GM12891 (cell line): ENCODE measurements around the gene MT1B.

Experiments
- PAX5 ChIP-seq: IDR thresholded peaks from 2 replicates; pipeline ENCODE4 v1.6.1; 2011; ENCODE audit warnings: low read length, moderate library complexity, mild to moderate bottlenecking; ENCODE audit not compliant: insufficient read depth, severe bottlenecking
- POLR2A ChIP-seq: IDR thresholded peaks from 2 replicates; pipeline ENCODE4 v1.6.1; 2011; ENCODE audit warnings: low read depth, low read length, control low read depth
- POU2F2 ChIP-seq: IDR thresholded peaks from 2 replicates; pipeline ENCODE4 v1.6.1; 2011; ENCODE audit warnings: low read depth, mild to moderate bottlenecking, control low read depth, low read length, moderate library complexity
- SPI1 ChIP-seq: IDR thresholded peaks from 2 replicates; pipeline ENCODE4 v1.6.1; 2011; ENCODE audit warnings: low read depth, low read length, control low read depth
- TAF1 ChIP-seq: IDR thresholded peaks from 2 replicates; pipeline ENCODE4 v1.6.1; 2011; ENCODE audit warnings: low read depth, low read length, control low read depth

GRCh38 chr16:56697456-56698155, 45.9 kb downstream of the MT1B start:
- TF ChIP-seq SPI1 (no peak), POLR2A (no peak), POU2F2 (no peak), PAX5 (no peak), TAF1 (no peak)
